Suprapubic skin (tissue), 4 donors: ENCODE measurements around the gene DCAF15. TPM values are rescaled to one million over a fixed set of nuclear protein-coding genes. Genes with fewer than 3 reads are reported as not detected.

Experiments used
- DNase-seq, 2 donors: peaks; one replicate each; pipeline ENCODE4 v3.0.0-alpha.2; 2019; ENCODE audit warnings: low spot score in 2 of 2
- H3K27ac ChIP-seq: fragments of 200-600 bp; sonication (generic); one replicate; pipeline ENCODE4 v1.5.1; 2019
- H3K27me3 ChIP-seq: fragments of 200-600 bp; sonication (generic); one replicate; pipeline ENCODE4 v1.5.1; 2019
- H3K36me3 ChIP-seq: fragments of 200-600 bp; sonication (generic); one replicate; pipeline ENCODE4 v1.5.1; 2019
- H3K4me1 ChIP-seq: fragments of 200-600 bp; sonication (generic); one replicate; pipeline ENCODE4 v1.5.1; 2019
- H3K4me3 ChIP-seq: fragments of 200-600 bp; sonication (generic); one replicate; pipeline ENCODE4 v1.5.1; 2019; ENCODE audit warnings: mild to moderate bottlenecking
- H3K9me3 ChIP-seq: fragments of 200-600 bp; sonication (generic); one replicate; pipeline ENCODE4 v1.5.1; 2019
- EP300 ChIP-seq: sonication (generic); formaldehyde crosslinking; IDR thresholded peaks from one replicate; pipeline ENCODE4 v1.6.1; 2017; ENCODE audit warnings: antibody characterized with exemption
- POLR2A ChIP-seq, 2 donors: fragments of 450-650 bp; IDR thresholded peaks; one replicate each; pipeline ENCODE4 v1.6.1; 2017; ENCODE audit warnings: antibody characterized with exemption in 2 of 2, mild to moderate bottlenecking in 2 of 2, moderate library complexity in 2 of 2
- POLR2AphosphoS5 ChIP-seq, 3 donors: sonication (generic); formaldehyde crosslinking; IDR thresholded peaks; one replicate each; pipeline ENCODE4 v1.6.1; 2017; ENCODE audit warnings: antibody characterized with exemption in 3 of 3
- WGBS: methylation state at CpG from one replicate; pipeline ENCODE4 v1.1.5; 2018; 5-methylcytosine and 5-hydroxymethylcytosine counted together
- total RNA-seq, 4 donors: library from RNA; depleted of rRNA; stranded (reverse); fragments of >200 nt; gene quantifications; one replicate each; pipeline ENCODE4 v1.1.0, GENCODE V29; 2016
- TF ChIP-seq, protein P1 (sequence below), 2 donors: fragments of 200-600 bp in 1 of 2; fragments of 450-650 bp in 1 of 2; sonication (generic) in 1 of 2; IDR thresholded peaks; one replicate each; pipeline ENCODE4 v1.5.1; 2016 to 2019; ENCODE audit warnings: antibody characterized with exemption in 2 of 2, mild to moderate bottlenecking in 1 of 2, moderate library complexity in 1 of 2

DCAF15 gene
- total RNA-seq, 4 donors from 2014 or later: 38.3 to 52.3 (median 46.2) TPM

DNA sequence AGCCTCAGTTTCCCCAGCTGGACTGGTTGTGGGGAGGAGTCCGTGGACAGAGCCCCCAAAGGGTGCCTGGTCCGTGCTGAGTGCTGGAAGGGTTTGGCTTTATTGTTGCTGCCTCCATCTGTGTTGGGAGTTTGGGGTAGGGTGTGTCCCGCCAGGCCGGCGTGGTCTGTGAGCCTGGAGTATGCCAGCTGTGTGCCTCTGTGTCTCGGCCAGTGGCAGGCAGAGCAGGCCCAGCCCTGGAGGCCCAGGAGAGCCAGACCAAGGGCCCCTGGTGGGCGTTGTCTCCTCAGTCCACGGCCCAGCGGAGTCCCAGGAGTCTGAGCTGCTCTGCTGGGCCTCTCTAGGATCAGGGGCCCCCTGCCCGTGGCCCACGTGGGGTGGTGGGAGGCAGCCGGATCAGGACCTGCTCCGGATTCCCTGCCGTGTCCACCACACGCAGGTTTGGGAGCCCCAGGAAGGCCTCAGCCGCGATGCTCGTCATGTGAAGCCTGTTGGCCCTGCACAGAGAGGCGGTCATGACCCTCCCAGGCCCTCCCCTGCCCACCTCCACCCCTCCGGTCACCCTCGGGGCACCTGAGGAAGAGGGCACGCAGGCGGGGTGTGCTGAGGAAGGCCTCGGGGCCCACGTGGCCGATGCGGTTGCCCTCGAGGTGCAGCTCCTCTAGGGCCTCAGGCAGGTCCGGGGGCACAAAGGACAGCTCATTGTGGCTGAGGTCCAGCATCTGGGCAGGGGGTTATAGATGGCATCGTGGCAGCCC lies 20.7 kb upstream of the DCAF15 start:
- TF ChIP-seq, protein P1, sequence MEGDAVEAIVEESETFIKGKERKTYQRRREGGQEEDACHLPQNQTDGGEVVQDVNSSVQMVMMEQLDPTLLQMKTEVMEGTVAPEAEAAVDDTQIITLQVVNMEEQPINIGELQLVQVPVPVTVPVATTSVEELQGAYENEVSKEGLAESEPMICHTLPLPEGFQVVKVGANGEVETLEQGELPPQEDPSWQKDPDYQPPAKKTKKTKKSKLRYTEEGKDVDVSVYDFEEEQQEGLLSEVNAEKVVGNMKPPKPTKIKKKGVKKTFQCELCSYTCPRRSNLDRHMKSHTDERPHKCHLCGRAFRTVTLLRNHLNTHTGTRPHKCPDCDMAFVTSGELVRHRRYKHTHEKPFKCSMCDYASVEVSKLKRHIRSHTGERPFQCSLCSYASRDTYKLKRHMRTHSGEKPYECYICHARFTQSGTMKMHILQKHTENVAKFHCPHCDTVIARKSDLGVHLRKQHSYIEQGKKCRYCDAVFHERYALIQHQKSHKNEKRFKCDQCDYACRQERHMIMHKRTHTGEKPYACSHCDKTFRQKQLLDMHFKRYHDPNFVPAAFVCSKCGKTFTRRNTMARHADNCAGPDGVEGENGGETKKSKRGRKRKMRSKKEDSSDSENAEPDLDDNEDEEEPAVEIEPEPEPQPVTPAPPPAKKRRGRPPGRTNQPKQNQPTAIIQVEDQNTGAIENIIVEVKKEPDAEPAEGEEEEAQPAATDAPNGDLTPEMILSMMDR (IDR thresholded peaks at IDR 0.05): no peak
- no peak for TF ChIP-seq POLR2A (IDR thresholded peaks at IDR 0.05)
- TF ChIP-seq EP300: no peak
- no peak for TF ChIP-seq POLR2AphosphoS5 (IDR thresholded peaks at IDR 0.05)
- H3K36me3 ChIP-seq: peaks cover 36% of the 10 kb centered on the region
- H3K27ac ChIP-seq: no peak overlapping the region
- H3K9me3 ChIP-seq: no peaks in the 10 kb centered on the region
- no peaks in the 10 kb centered on the region for H3K27me3 ChIP-seq
- 80% methylated on average over 4 of the region's 30 CpGs for WGBS
- no peak for DNase-seq
- no peak overlapping the region for H3K4me3 ChIP-seq
- no peaks in the 10 kb centered on the region for H3K4me1 ChIP-seq

DNA sequence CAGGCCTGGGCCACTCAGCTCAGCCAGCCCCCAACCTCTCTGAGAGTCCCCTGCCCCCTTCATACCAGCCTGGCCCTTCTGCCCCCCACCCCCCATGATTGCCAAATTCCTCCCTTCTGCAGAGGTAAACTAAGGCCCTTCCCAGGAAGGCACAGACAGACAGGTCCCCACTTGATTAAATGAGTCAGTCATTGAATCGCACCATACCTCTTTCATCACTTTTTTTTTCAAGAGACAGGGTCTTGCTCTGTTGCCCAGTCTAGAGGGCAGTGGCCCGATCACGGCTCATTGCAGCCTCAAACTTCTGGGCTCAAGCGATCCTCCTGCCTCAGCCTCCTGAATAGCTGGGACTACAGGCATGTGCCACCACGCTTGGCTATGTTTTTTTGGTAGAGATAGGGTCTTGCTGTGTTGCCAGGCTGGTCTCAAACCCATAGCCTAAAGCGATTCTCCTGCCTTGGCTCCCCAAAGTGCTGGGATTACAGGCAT lies 20.1 kb upstream of the DCAF15 start:
- no peak overlapping the region for H3K4me3 ChIP-seq
- H3K4me1 ChIP-seq: no peaks in the 10 kb centered on the region
- TF ChIP-seq POLR2A (IDR thresholded peaks at IDR 0.05): no peak
- TF ChIP-seq, protein P1 (IDR thresholded peaks at IDR 0.05): no peak
- TF ChIP-seq EP300: no peak
- TF ChIP-seq POLR2AphosphoS5 (IDR thresholded peaks at IDR 0.05): no peak
- H3K9me3 ChIP-seq: no peaks in the 10 kb centered on the region
- DNase-seq: no peak
- peaks cover 30% of the 10 kb centered on the region for H3K36me3 ChIP-seq
- H3K27me3 ChIP-seq: no peaks in the 10 kb centered on the region
- 80% methylated on average over 6 of the region's 6 CpGs for WGBS
- H3K27ac ChIP-seq: no peak overlapping the region

DNA sequence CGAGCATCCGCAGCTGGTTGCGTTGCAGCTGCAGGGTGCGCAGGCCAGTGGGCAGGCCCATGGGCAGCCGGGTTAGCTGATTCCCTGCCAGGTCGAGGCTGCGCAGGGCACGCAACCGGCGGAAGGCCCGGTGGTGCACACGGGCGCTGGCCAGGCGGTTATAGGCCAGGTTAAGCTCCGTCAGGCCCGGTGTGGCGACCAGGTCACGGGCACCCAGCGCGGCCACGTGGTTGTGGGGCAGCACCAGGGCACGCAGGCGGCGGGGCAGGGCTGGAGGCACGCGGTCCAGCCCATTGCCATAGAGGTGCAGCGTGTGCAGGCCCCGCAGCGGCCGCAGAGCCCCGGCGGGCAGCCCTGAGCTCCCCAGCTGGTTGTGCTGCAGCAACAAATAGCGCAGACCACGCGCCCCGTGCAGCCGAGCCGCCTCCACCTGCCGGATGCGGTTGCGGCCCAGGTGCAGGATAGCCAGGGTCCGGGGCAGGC lies 19.4 kb upstream of the DCAF15 start:
- Histone ChIP-seq H3K36me3 (peaks cover 24% of the 10 kb centered on the region), H3K4me1 (peaks cover 7% of the 10 kb centered on the region), H3K4me3 (no peak overlapping the region), H3K9me3 (no peaks in the 10 kb centered on the region), H3K27me3 (peaks cover 4% of the 10 kb centered on the region), H3K27ac (no peak overlapping the region)
- DNase-seq: no peak
- TF ChIP-seq, protein P1 (IDR thresholded peaks at IDR 0.05): no peak
- TF ChIP-seq EP300: no peak
- TF ChIP-seq POLR2AphosphoS5 (IDR thresholded peaks at IDR 0.05): no peak
- TF ChIP-seq POLR2A (IDR thresholded peaks at IDR 0.05): no peak
- 100% methylated on average over 1 of the region's 42 CpGs for WGBS

DNA sequence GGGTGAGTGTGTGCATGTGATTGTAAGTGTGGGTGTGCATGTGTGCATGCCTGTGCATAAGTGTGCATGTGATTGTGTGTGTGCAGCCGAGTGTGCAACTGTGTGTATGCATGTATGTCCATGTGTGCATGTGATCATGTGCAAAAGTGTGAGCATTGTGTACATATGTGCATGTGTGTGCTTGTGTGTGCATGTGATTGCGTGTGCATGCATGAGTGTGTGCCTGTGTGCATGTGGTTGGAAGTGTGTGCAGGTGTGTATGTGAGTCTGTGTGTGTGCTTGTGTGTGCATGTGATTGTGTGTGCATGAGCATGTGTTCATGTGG lies 17.6 kb upstream of the DCAF15 start:
- Histone ChIP-seq H3K27ac (no peak overlapping the region), H3K4me1 (peaks cover 15% of the 10 kb centered on the region), H3K27me3 (peaks cover 9% of the 10 kb centered on the region), H3K9me3 (no peaks in the 10 kb centered on the region), H3K36me3 (peaks cover 20% of the 10 kb centered on the region), H3K4me3 (no peak overlapping the region)
- TF ChIP-seq EP300 (no peak), POLR2A (IDR thresholded peaks at IDR 0.05) (no peak), POLR2AphosphoS5 (IDR thresholded peaks at IDR 0.05) (no peak)
- TF ChIP-seq, protein P1 (IDR thresholded peaks at IDR 0.05): no peak
- no peak for DNase-seq
- WGBS: 82% methylated on average over 2 of the region's 2 CpGs

DNA sequence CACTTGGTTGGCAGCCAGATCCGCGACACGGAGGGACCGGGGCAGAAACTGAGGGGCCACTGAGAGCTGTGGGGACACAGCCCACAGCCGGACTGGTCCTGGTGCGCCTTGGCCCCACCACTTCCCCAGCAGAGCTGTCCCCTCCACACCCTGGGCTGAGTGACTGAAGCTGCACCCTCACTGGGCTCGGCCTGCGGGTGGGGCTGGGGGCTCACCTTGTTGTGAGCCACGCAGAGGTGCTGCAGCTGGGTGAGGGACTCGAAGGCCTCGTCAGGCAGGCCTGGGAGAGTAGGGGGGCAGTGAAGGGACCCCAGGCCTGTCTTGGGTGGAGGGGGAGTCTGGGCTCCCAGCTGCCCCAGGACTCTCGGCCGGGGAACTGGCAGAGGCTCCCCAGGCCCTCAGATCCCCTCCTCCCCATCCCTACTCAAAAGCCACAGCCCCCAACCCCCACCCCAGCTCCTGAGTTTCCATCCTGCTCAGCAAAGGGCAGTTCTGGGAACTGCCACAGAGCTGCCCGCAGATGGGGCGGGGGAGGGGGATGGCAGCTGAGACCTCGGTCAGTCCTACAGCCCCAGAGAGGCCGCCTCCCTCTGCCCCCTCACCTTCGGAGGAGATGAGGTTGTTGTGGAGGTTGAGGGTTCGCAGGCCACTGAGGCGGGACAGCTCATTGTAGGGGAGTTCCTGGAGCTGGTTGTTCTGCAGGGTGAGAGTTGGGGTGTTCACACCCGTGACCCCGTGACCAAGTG lies 16.4 kb upstream of the DCAF15 start:
- 89% methylated on average over 4 of the region's 22 CpGs for WGBS
- no peak overlapping the region for H3K4me3 ChIP-seq
- H3K36me3 ChIP-seq: peaks cover 9% of the 10 kb centered on the region
- H3K27ac ChIP-seq: no peak overlapping the region
- H3K4me1 ChIP-seq: peaks cover 15% of the 10 kb centered on the region
- TF ChIP-seq POLR2A (IDR thresholded peaks at IDR 0.05) (no peak), POLR2AphosphoS5 (IDR thresholded peaks at IDR 0.05) (no peak), EP300 (no peak)
- TF ChIP-seq, protein P1 (IDR thresholded peaks at IDR 0.05): no peak
- H3K27me3 ChIP-seq: peaks cover 9% of the 10 kb centered on the region
- no peaks in the 10 kb centered on the region for H3K9me3 ChIP-seq
- DNase-seq: no peak
